SK-N-SH (cell line): ENCODE measurements around the gene ATP8A2.

Source experiments
- EZH2phosphoT487 ChIP-seq: fragments of 200-600 bp; sonication (generic); IDR thresholded peaks from 2 replicates; pipeline ENCODE4 v1.6.1; 2017; ENCODE audit warnings: low read depth, mixed run types, mild to moderate bottlenecking, antibody characterized with exemption, moderate library complexity, borderline replicate concordance
- FOSL2 ChIP-seq: IDR thresholded peaks from 2 replicates; pipeline ENCODE4 v1.4.0; 2012; ENCODE audit warnings: low read depth, mild to moderate bottlenecking, moderate library complexity, borderline replicate concordance
- JUND ChIP-seq: IDR thresholded peaks from 2 replicates; pipeline ENCODE4 v1.4.0; 2012
- MAX ChIP-seq: IDR thresholded peaks from 2 replicates; pipeline ENCODE4 v1.4.0; 2012; ENCODE audit warnings: low read depth
- NRF1 ChIP-seq: IDR thresholded peaks from 2 replicates; pipeline ENCODE4 v1.6.1; 2012; ENCODE audit warnings: low read depth, mild to moderate bottlenecking, low read length
- RAD21 ChIP-seq: IDR thresholded peaks from 2 replicates; pipeline ENCODE4 v1.6.1; 2012; ENCODE audit warnings: mild to moderate bottlenecking, low read length
- SIN3A ChIP-seq: IDR thresholded peaks from 2 replicates; pipeline ENCODE4 v1.6.1; 2012; ENCODE audit warnings: low read depth, mild to moderate bottlenecking, low read length, moderate library complexity, borderline replicate concordance
- TEAD4 ChIP-seq: IDR thresholded peaks from 2 replicates; pipeline ENCODE4 v1.4.0; 2012; ENCODE audit warnings: mild to moderate bottlenecking, borderline replicate concordance; ENCODE audit not compliant: insufficient read depth
- YY1 ChIP-seq: IDR thresholded peaks from 2 replicates; pipeline ENCODE4 v1.4.0; 2012; ENCODE audit warnings: low read depth, mild to moderate bottlenecking
- TF ChIP-seq, protein P1 (sequence below): fragments of 200-600 bp; sonication (generic); IDR thresholded peaks from 2 replicates; pipeline ENCODE4 v1.6.1; 2017; ENCODE audit warnings: antibody characterized with exemption, mild to moderate bottlenecking, moderate library complexity
- TF ChIP-seq, protein P2 (sequence below): IDR thresholded peaks from 2 replicates; pipeline ENCODE4 v1.4.0; 2012; ENCODE audit warnings: low read depth, borderline replicate concordance

DNA sequence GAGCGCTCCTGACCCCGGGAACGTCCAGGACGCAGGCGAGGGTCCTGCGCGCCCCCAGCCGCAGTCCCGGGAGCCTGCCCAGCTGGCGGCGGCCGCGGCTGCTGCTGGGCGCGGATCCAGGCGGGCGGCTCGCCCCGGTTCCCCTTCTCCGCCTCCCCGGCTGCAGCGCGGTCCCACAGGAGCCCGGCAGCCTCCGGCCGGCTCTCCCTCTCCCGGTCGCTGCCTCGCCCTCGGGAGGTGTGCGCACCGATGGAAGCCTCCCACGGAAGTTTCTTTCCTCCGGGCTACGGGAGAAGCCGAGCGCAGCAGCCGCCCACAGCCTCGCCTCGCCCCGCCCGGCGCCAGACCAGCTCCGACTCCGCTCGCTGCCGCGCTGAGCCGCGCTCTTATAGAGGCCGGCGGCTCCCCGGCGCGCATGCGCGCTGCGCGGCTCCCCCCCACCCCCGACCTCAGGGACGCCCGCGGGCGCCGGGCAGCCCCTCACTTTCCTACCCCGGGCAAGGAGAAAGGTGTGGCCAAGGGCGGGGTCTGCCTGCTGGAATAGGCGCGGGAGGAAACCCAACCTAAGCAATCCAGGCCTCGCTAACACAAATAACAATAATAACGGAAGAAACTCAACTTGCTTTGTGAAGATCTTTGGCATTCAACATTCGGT, 680.0 kb downstream of the ATP8A2 start, which contains the start of gene SHISA2:
- TF ChIP-seq YY1 (no peak), TEAD4 (no peak), MAX (no peak), SIN3A (no peak), EZH2phosphoT487 (no peak), JUND (no peak), NRF1 (peak; percentile 48; the same call in 1 of the 2 replicates), RAD21 (no peak), FOSL2 (no peak)
- TF ChIP-seq, protein P1, sequence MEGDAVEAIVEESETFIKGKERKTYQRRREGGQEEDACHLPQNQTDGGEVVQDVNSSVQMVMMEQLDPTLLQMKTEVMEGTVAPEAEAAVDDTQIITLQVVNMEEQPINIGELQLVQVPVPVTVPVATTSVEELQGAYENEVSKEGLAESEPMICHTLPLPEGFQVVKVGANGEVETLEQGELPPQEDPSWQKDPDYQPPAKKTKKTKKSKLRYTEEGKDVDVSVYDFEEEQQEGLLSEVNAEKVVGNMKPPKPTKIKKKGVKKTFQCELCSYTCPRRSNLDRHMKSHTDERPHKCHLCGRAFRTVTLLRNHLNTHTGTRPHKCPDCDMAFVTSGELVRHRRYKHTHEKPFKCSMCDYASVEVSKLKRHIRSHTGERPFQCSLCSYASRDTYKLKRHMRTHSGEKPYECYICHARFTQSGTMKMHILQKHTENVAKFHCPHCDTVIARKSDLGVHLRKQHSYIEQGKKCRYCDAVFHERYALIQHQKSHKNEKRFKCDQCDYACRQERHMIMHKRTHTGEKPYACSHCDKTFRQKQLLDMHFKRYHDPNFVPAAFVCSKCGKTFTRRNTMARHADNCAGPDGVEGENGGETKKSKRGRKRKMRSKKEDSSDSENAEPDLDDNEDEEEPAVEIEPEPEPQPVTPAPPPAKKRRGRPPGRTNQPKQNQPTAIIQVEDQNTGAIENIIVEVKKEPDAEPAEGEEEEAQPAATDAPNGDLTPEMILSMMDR: no peak
- TF ChIP-seq, protein P2, sequence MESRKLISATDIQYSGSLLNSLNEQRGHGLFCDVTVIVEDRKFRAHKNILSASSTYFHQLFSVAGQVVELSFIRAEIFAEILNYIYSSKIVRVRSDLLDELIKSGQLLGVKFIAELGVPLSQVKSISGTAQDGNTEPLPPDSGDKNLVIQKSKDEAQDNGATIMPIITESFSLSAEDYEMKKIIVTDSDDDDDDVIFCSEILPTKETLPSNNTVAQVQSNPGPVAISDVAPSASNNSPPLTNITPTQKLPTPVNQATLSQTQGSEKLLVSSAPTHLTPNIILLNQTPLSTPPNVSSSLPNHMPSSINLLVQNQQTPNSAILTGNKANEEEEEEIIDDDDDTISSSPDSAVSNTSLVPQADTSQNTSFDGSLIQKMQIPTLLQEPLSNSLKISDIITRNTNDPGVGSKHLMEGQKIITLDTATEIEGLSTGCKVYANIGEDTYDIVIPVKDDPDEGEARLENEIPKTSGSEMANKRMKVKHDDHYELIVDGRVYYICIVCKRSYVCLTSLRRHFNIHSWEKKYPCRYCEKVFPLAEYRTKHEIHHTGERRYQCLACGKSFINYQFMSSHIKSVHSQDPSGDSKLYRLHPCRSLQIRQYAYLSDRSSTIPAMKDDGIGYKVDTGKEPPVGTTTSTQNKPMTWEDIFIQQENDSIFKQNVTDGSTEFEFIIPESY: no peak
